Activated CD4-positive, alpha-beta T cell treated with anti-CD3 and anti-CD28 coated beads for 4 hours (primary cell): ENCODE measurements around the gene NFKBIZ.
"Not testable (repeated sequence)": the region's sequence is repeated elsewhere in the genome, so short reads cannot be mapped to it uniquely, and the experiment has no call there.

ENCODE experiments used
- DNase-seq, 2 donors: peaks; one replicate each; pipeline ENCODE4 v3.0.0-alpha.2; 2020

Gene NFKBIZ

DNA sequence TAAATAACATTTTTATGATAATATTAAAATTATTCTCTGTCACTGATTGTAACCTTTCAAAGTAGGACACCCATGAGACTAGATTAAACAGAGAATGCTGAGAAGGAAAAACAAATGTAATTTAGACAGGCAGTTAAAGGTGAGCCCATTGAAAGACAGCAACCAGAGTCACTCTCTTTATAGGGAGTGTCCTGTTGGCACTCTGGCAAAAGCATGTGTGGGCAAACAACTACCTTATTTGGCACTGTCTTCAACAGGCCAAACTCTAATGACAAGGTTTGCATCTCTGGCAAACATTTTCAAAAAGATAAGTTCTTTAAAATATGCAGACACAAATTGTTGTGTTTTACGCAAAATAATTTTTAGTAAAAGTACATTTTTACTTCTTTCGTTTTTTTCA, 29.8 kb downstream of the NFKBIZ start:
- DNase-seq: no peak

DNA sequence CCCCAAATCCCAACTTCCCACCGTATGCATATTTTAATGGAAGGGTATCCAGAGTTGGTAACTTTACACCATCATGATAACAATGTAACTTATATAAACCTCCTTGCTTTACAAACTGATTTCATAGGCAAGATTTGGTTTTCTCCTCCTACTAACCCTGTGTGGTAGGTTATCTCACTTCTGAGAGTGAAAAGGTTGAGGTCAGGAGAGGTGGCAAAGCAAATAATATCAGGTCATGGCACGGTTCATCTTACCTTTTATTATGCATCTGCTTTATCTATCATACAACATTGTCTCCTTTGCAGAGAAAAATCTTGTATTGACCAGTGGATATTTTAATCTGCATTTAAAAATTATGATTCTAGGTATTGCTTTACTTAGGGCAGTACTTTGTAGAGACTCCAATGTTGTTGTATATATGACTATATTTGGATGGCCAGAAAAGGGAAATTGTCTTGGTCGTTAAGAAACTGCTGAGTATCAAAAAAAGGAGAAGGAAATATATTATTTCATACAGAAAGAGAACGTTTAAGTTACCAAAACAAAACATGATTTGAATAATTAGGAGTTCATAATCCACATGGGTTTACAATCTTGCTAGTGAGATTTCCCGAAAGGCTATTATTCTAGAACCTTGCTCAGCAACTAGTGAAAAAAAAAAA, 30.4 kb downstream of the NFKBIZ start:
- DNase-seq: no peak

DNA sequence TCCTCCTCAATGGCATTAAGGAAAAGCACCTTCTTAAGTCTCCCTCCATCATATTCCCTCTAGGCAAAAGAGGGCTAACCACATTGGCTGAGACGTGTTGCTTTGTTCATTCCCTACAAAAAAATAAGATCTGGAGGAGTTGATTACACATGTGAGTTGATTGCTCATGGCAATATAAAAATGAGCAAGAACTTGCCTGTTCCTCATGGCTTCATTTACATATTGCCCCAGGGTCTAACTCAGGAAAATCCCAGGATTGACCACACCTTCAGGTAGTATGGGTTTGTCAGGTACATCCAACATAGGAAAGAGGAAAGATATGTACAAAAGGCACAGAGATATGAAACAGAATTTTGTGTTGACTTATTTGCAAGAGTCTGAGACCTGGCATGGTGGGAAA, 35.5 kb downstream of the NFKBIZ start:
- DNase-seq: no peak

DNA sequence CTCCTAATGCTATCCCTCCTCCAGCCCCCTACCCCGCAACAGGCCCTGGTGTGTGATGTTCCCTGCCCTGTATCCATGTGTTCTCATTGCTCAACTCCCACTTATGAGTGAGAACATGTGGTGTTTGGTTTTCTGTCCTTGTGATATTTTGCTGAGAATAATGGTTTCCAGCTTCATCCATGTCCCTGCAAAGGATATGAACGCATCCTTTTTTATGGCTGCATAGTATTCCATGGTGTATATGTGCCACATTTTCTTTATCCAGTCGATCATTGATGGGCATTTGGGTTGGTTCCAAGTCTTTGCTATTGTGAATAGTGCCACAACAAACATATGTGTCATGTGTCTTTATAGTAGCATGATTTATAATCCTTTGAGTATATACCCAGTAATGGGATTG, 36.3 kb downstream of the NFKBIZ start:
- DNase-seq: not testable (repeated sequence)

DNA sequence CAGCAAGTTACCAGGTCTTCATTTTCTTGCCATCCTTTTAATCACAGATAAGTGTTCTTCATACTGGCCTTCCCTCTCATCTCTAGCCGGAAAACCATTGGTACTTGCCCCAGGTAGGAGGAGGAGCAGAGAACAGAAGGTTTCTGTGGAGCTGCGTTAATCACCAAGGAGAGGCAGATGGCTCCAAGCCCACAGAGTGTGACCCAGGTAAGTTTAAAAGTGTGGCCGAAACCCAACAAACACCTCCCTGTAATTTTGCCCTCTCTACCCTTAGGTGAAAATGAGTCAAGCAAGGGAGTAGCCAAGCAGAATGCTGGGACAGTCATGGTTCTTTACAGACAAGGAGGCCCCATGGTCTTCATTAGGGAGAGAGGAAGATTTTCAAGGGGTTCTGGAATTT, 37.3 kb downstream of the NFKBIZ start:
- DNase-seq: no peak

DNA sequence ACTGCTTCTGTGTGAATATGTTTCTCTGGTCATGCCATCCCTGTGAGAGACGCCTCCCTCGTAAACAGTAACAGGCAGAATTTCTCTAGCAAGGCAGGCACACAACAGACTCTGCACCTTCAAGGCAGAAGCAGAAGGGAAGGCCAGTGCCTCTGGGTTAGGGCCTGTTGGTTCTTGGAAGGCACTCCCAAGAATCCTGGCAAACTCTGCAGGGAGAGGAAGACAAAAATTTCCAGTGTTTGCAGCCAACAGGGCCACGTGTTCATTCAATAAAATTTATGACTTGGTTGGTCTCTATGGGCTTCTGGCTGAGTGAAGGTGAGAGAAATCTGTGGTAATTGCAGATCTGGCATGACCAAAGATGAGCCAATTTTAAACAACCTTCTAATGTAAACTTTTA, 39.3 kb downstream of the NFKBIZ start:
- no peak for DNase-seq

DNA sequence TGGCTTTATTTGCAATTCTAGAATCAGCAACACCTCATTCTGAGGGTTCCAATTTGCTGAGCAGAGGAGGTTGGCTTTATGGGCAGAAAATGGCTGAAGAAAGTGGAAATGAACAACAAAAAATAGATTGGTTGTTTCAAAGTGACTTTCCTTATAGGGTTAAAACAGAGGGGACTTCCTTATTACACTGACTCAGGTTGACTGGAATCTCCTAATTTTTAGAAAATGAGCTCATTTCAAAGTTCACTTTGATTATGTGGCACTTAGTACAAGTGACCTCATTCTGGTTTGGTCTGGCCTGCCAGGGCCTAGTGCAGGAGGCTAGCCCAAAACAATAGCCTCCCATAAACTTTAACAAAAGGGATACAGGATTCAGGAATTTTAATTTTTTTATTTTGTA, 41.4 kb downstream of the NFKBIZ start:
- no peak for DNase-seq

DNA sequence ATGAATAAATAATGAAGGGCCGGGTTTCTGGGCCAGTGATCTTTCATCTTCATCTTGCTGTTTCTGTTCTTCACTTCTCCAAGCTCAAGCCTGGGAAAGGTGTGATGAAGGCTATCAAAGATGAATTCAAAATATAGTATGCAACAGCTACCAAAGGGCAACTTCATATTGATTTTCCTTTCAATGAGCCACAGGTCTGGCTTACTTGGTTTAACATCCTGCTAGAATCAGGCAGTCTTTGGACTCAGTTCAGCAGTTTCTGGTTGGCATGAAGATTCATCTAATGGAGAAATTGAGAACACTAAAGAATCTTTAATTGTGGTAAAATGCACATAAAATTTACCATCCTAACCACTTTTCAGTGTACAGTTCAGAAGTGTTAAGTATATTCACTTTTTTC, 43.3 kb downstream of the NFKBIZ start:
- DNase-seq: no peak

DNA sequence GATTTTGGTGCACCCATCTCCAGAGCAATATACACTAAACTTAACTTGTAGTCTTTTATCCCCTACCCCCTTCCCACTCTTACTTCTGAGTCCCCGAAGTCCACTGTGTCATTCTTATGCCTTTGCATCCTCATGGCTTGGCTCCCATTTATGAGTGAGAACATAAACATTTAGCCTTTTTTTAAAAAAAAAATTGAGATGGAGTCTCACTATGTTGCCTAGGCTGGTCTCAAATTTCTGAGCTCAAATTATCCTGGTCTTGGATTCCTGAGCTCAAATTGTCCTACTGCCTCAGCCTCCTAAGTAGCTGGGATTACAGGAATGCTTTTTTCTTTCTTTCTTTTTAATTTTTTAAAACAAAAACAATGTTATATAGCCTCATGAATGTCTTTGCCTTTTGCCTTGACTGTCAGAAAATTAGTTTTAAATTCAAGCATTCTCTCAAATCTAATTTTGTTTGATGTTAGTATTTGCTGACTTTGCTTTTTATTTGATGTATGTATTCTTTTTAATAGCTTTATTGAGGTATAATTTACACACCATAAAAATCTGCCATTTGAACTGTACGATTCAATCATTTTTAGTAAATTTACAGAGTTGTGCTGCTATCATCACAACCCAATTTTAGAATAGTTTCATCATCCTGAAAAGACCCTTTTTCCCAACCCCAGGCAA, 46.9 kb downstream of the NFKBIZ start:
- no peak for DNase-seq

DNA sequence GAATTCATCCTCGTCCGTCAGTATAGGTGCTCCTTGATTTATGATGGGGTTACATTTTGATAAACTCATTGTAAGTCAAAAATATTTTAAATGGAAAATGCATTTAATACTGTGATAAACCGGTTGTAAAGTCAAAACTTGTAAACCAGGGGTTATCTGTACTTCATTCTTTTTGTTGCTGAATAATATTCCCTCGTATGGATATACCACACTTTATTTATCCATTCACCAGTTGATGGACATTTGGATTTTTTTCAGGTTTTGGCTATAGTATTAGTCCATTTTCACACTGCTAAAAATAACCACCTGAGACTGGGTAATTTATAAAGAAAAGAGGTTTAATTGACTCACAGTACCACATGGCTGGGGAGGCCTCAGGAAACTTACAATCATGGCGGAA, 47.7 kb downstream of the NFKBIZ start:
- no peak for DNase-seq

DNA sequence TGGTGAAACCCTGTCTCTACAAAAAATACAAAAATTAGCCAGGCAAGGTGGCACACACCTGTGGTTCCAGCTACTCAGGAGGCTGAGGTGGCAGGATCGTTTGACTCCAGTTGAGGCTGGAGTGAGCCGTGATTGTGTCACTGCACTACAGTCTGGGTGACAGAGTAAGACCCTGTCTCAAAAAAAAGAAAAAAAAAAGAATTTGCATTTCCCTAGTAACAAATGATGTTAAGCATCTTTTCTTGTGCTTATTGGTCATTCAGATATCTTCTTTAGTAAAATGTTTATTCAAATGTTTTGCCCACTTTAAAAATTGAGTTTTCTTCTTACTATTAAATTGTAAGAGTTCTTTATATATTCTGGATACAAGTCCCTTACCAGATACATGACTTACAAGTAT, 48.7 kb downstream of the NFKBIZ start:
- DNase-seq: no peak

DNA sequence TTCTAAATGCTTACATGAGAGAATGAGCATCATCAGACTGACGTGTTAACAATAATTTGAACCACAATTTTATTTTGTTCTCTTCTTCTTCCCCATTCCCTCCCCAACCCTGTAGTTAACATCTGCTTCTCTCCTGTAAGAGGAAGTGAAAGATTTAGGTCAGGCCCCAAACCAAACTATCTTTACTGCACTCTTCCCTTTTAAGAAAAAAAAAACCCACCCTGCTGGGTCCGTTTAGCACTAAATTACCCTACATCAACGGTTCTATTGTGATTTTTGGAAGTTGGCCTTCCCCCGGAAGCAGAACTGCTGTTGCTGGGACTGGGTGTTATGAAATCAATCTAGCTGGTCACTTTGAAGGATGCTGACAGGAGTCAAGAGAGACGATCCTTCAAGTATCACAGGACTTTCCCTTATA, 49.4 kb downstream of the NFKBIZ start:
- no peak for DNase-seq

DNA sequence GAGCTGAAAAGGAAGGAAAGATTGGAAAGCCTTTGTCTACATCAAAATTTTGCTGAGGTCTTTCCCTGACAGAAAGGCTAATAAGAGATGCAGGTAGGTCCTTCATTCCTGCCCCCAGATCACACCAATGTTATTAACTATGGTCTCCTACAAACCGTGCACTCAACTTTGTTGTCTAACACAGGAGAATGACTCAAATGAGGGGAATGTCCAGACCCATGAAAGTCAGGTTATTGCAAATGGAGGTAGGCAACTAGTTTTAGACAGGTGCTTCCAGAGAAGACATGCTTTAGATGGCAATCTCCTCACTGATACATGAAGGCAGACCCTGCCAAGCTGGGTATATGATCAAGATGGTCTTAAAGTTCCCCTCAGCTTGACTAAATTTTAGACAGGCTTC, 51.0 kb downstream of the NFKBIZ start:
- no peak for DNase-seq

DNA sequence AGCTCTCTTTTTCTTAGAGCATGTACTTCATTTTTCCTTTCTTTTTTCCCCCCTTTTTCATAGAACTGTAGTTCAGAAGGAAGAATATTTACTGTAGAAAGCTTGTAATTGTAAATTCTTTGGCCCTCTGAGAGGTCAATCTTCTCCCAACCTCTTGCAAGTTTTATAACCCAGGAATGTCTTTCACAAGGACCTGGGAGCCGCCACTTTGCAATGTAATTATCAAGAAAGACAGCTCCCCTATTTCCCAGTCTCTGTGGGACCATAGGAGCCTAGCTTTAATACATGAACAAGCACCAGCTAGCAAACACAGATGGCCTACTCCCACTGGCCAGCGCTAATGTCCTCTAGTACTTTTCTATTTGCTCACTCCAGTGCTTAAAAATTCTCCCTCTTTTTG, 51.4 kb downstream of the NFKBIZ start:
- no peak for DNase-seq

DNA sequence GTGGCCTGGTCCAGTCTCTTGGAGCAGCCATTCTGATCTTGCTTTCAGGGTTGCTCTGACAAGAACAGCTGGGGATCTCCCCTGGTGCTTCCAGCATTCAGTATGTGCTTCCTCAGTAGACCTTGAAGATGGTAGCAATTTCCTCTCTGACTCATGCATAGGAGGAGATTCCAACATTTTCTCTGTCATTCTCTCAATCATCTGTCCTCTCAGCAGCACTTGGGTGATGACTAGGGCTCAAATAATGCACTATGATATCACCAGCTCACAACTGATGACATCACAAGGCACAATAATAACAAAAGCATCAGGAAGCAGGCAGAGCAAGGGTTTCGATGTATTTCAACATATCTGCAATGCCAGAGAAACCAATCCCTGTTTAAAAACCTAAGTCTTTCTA, 52.7 kb downstream of the NFKBIZ start:
- DNase-seq: no peak

DNA sequence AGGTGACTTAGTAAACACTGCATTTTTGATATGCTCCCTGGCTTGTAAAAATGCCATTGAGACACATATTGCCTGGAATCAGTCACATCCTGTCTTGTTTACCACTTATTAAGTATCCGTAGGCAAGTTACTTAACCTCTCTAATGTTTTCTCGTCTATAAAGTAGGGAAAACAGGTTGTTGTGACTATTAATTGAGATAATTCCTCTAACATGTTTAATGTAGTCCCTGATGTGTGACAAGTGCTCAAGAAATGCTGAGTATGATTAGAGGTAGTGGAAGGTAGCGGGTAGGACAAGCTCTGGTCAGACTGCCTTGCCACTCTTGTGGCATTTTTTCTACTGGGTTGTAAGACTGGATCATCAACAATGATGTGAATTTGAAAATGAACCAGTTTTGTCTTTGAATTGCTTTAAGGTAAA, 54.1 kb downstream of the NFKBIZ start:
- DNase-seq: no peak

DNA sequence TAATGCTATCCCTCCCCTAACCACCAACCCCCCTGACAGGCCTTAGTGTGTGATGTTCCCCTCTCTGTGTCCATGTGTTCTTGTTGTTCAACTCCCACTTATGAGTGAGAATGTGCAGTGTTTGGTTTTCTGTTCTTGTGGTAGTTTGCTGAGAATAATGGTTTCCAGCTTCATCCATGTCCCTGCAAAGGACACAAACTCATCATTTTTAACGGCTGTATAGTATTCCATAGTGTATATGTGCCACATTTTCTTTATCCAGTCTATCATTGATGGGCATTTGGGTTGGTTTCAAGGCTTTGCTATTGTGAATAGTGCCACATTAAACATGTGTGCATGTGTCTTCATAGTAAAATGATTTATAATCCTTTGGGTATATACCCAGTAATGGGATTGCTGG, 56.3 kb downstream of the NFKBIZ start:
- not testable (repeated sequence) for DNase-seq
